Measurements from ENCODE around the gene VWC2L.

- TF ChIP-seq, protein P1, sequence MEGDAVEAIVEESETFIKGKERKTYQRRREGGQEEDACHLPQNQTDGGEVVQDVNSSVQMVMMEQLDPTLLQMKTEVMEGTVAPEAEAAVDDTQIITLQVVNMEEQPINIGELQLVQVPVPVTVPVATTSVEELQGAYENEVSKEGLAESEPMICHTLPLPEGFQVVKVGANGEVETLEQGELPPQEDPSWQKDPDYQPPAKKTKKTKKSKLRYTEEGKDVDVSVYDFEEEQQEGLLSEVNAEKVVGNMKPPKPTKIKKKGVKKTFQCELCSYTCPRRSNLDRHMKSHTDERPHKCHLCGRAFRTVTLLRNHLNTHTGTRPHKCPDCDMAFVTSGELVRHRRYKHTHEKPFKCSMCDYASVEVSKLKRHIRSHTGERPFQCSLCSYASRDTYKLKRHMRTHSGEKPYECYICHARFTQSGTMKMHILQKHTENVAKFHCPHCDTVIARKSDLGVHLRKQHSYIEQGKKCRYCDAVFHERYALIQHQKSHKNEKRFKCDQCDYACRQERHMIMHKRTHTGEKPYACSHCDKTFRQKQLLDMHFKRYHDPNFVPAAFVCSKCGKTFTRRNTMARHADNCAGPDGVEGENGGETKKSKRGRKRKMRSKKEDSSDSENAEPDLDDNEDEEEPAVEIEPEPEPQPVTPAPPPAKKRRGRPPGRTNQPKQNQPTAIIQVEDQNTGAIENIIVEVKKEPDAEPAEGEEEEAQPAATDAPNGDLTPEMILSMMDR (IDR thresholded peaks at IDR 0.05; ENCODE audit: poor library complexity): no peak
- TF ChIP-seq EZH2 (IDR thresholded peaks at IDR 0.05; ENCODE audit: borderline replicate concordance): no peak
- TF ChIP-seq EZH2phosphoT487 (IDR thresholded peaks at IDR 0.05; ENCODE audit: low read depth, severe bottlenecking, unreplicated experiment): no peak
Observed at GRCh38 chr2:214560618-214561190, 149.8 kb downstream of the VWC2L start.

Data from hepatocyte (in vitro differentiated cells).